ENCODE data around the gene LBX2.

DNA sequence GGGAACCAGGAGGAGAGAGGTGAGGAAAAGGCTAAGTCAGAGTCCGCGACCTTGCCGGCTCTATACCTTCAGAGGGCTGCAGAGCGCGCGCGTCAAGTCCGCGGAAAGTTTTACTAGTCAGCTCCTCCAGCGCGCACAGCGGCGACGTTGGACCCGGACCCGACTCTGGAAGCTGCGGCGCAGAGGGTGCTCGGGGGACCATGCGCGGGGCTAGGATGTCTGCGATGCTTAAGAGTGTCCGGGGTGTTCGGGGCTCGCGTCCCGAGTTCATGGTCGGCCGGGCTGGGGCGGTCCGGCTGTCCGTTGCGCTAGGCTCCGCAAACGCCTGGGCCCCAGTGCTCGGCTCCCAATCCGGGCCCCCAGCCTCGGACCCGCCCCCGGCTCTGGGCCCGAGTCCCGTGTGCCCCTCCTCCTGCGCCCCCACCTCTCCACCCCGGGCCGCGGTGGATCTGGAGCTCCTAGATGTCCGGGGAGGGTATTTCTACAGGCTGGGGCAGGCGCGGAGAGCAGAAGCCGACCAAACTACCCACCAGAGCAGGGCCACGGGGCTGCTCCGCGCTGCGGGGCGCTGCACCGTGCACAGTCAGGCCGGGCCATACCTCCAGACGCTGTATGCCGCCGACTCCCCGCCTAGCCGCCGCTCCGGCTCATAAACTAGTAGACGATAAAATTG is at the start of gene LBX2:
- no peak for TF ChIP-seq EP300 (IDR thresholded peaks at IDR 0.05; ENCODE audit: borderline replicate concordance in 1 of 2, low read depth in 1 of 2, low read length in 1 of 2)
- no peak for TF ChIP-seq POLR2AphosphoS5 (IDR thresholded peaks at IDR 0.05; ENCODE audit: low read depth, low read length)
- no peak for TF ChIP-seq EZH2phosphoT487 (IDR thresholded peaks at IDR 0.05; ENCODE audit: borderline replicate concordance, low read depth)
- TF ChIP-seq, protein P1, sequence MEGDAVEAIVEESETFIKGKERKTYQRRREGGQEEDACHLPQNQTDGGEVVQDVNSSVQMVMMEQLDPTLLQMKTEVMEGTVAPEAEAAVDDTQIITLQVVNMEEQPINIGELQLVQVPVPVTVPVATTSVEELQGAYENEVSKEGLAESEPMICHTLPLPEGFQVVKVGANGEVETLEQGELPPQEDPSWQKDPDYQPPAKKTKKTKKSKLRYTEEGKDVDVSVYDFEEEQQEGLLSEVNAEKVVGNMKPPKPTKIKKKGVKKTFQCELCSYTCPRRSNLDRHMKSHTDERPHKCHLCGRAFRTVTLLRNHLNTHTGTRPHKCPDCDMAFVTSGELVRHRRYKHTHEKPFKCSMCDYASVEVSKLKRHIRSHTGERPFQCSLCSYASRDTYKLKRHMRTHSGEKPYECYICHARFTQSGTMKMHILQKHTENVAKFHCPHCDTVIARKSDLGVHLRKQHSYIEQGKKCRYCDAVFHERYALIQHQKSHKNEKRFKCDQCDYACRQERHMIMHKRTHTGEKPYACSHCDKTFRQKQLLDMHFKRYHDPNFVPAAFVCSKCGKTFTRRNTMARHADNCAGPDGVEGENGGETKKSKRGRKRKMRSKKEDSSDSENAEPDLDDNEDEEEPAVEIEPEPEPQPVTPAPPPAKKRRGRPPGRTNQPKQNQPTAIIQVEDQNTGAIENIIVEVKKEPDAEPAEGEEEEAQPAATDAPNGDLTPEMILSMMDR (IDR thresholded peaks at IDR 0.05), result no peak
- TF ChIP-seq, protein P2, sequence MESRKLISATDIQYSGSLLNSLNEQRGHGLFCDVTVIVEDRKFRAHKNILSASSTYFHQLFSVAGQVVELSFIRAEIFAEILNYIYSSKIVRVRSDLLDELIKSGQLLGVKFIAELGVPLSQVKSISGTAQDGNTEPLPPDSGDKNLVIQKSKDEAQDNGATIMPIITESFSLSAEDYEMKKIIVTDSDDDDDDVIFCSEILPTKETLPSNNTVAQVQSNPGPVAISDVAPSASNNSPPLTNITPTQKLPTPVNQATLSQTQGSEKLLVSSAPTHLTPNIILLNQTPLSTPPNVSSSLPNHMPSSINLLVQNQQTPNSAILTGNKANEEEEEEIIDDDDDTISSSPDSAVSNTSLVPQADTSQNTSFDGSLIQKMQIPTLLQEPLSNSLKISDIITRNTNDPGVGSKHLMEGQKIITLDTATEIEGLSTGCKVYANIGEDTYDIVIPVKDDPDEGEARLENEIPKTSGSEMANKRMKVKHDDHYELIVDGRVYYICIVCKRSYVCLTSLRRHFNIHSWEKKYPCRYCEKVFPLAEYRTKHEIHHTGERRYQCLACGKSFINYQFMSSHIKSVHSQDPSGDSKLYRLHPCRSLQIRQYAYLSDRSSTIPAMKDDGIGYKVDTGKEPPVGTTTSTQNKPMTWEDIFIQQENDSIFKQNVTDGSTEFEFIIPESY (IDR thresholded peaks at IDR 0.05; ENCODE audit: borderline replicate concordance, low read depth), result no peak
- TF ChIP-seq RCOR1 (IDR thresholded peaks at IDR 0.05; ENCODE audit: low read length), result no peak
- no peak for TF ChIP-seq GATA2 (CRISPR knock-in tag; IDR thresholded peaks at IDR 0.05)
- TF ChIP-seq RFX5 (IDR thresholded peaks at IDR 0.05; ENCODE audit: low read length), result no peak
- TF ChIP-seq, protein P3, sequence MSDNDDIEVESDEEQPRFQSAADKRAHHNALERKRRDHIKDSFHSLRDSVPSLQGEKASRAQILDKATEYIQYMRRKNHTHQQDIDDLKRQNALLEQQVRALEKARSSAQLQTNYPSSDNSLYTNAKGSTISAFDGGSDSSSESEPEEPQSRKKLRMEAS (IDR thresholded peaks at IDR 0.05; ENCODE audit: low read depth), result no peak
